Upper lobe of left lung (tissue), 6 donors: Measurements from ENCODE around the gene GNGT1. TPM values are rescaled to one million over a fixed set of nuclear protein-coding genes. Genes with fewer than 3 reads are reported as not detected.

Source experiments
- ATAC-seq, 2 donors: fragments of 200-7000 bp; cut with Tn5 transposase; one replicate each; pipeline ENCODE4 v1.9.1; 2022; ENCODE audit warnings: mild to moderate bottlenecking in 2 of 2, moderate library complexity in 2 of 2; ENCODE audit not compliant: low FRiP score in 2 of 2
- DNase-seq, 2 donors: peaks; one replicate each; pipeline ENCODE4 v3.0.0-alpha.2; 2019 to 2020
- H3K27ac ChIP-seq, 4 donors: fragments of 200-600 bp; sonication (generic); one replicate each; pipeline ENCODE4 v1.5.1; 2016 to 2019
- H3K27me3 ChIP-seq, 4 donors: fragments of 200-600 bp; sonication (generic); one replicate each; pipeline ENCODE4 v1.5.1; 2017 to 2019
- H3K36me3 ChIP-seq, 4 donors: fragments of 200-600 bp; sonication (generic); one replicate each; pipeline ENCODE4 v1.5.1; 2016 to 2019
- H3K4me1 ChIP-seq, 4 donors: fragments of 200-600 bp; sonication (generic); one replicate each; pipeline ENCODE4 v1.5.1; 2018 to 2019
- H3K4me3 ChIP-seq, 4 donors: fragments of 200-600 bp; sonication (generic); one replicate each; pipeline ENCODE4 v1.5.1; 2017 to 2019; ENCODE audit warnings: mild to moderate bottlenecking in 2 of 4, moderate library complexity in 1 of 4
- H3K9me3 ChIP-seq, 4 donors: fragments of 200-600 bp; sonication (generic); one replicate each; pipeline ENCODE4 v1.5.1; 2018 to 2019
- CTCF ChIP-seq, 6 experiments: fragments of 450-650 bp in 4 of 6; fragments of 200-600 bp in 2 of 6; sonication (generic) in 2 of 6; IDR thresholded peaks; one replicate each; pipeline ENCODE4 v1.5.1; 2016 to 2019; ENCODE audit warnings: antibody characterized with exemption in 6 of 6
- EP300 ChIP-seq, 4 donors: sonication (generic); formaldehyde crosslinking; IDR thresholded peaks; one replicate each; pipeline ENCODE4 v1.5.1; 2017; ENCODE audit warnings: antibody characterized with exemption in 4 of 4, control low read depth in 2 of 4
- POLR2A ChIP-seq, 4 donors: fragments of 450-650 bp; IDR thresholded peaks; one replicate each; pipeline ENCODE4 v1.5.1; 2016 to 2017; ENCODE audit warnings: antibody characterized with exemption in 4 of 4, mild to moderate bottlenecking in 2 of 4
- POLR2AphosphoS5 ChIP-seq, 2 donors: sonication (generic); formaldehyde crosslinking; IDR thresholded peaks; one replicate each; pipeline ENCODE4 v1.5.1; 2017; ENCODE audit warnings: antibody characterized with exemption in 2 of 2
- WGBS, 2 donors: methylation state at CpG; one replicate each; pipeline ENCODE4 v1.1.5; 2017 to 2018; 5-methylcytosine and 5-hydroxymethylcytosine counted together
- total RNA-seq, 6 donors: library from RNA; depleted of rRNA in 4 of 6; stranded (reverse); fragments of >200 nt in 4 of 6; gene quantifications; one replicate each; pipeline versions ENCODE4 v1.1.0 to v1.2.1, GENCODE V29; 2016 to 2021
- donor health status: DM: no; HTN: no; CAD: no; lungs with moderate emphysema.
- donor health status: DM: no; HTN: yes; CAD: no; lungs with severe emphysema.

GNGT1 gene
- total RNA-seq, 6 donors from 2014 or later = not detected

- 91 to 93% methylated on average over 3 of the region's 3 CpGs for WGBS, 2 donors
- Histone ChIP-seq H3K36me3 (no peaks in the 10 kb centered on the region), H3K27ac (no peak overlapping the region), H3K4me3 (no peak overlapping the region), H3K27me3 (no peaks in the 10 kb centered on the region), H3K4me1 (no peaks in the 10 kb centered on the region), H3K9me3 (no peaks in the 10 kb centered on the region)
- ATAC-seq (no peak), DNase-seq (no peak)
- TF ChIP-seq CTCF (IDR thresholded peaks at IDR 0.05) (no peak), EP300 (IDR thresholded peaks at IDR 0.05) (no peak), POLR2AphosphoS5 (IDR thresholded peaks at IDR 0.05) (no peak)
Observed at GRCh38 chr7:93866886-93867285, 39.5 kb upstream of the GNGT1 start.

GRCh38 chr7:93873998-93874574, 32.3 kb upstream of the GNGT1 start:
- H3K27ac ChIP-seq = no peak overlapping the region
- DNase-seq (no peak), ATAC-seq (no peak)
- 74 to 88% methylated on average over 1 of the region's 1 CpG for WGBS, 2 donors
- H3K36me3 ChIP-seq = no peaks in the 10 kb centered on the region
- no peak overlapping the region for H3K4me3 ChIP-seq
- H3K27me3 ChIP-seq = no peaks in the 10 kb centered on the region
- no peak for TF ChIP-seq CTCF (IDR thresholded peaks at IDR 0.05)
- no peak for TF ChIP-seq POLR2AphosphoS5 (IDR thresholded peaks at IDR 0.05)
- no peak for TF ChIP-seq EP300 (IDR thresholded peaks at IDR 0.05)
- TF ChIP-seq POLR2A (IDR thresholded peaks at IDR 0.05) = no peak
- no peaks in the 10 kb centered on the region for H3K4me1 ChIP-seq
- H3K9me3 ChIP-seq = no peaks in the 10 kb centered on the region

GRCh38 chr7:93877742-93878141, 28.6 kb upstream of the GNGT1 start:
- Histone ChIP-seq H3K4me3 (no peak overlapping the region), H3K4me1 (no peaks in the 10 kb centered on the region), H3K27ac (no peak overlapping the region), H3K36me3 (no peaks in the 10 kb centered on the region), H3K9me3 (peaks cover 0 to 4% (median 0%) of the 10 kb centered on the region in 4 donors), H3K27me3 (no peaks in the 10 kb centered on the region)
- ATAC-seq (no peak), DNase-seq (no peak)
- WGBS, 2 donors = 75 to 80% methylated on average over 3 of the region's 3 CpGs
- TF ChIP-seq CTCF (IDR thresholded peaks at IDR 0.05) = no peak
- no peak for TF ChIP-seq POLR2A (IDR thresholded peaks at IDR 0.05)
- no peak for TF ChIP-seq POLR2AphosphoS5 (IDR thresholded peaks at IDR 0.05)
- TF ChIP-seq EP300 (IDR thresholded peaks at IDR 0.05) = no peak

GRCh38 chr7:93879356-93879755, 27.0 kb upstream of the GNGT1 start:
- ATAC-seq = no peak
- H3K36me3 ChIP-seq = no peaks in the 10 kb centered on the region
- peaks cover 0 to 4% (median 0%) of the 10 kb centered on the region in 4 donors for H3K9me3 ChIP-seq

More at GRCh38 chr7:93879356-93879755, 27.0 kb upstream of the GNGT1 start:
- Histone ChIP-seq H3K27ac (no peak overlapping the region), H3K27me3 (no peaks in the 10 kb centered on the region), H3K4me3 (no peak overlapping the region), H3K4me1 (no peaks in the 10 kb centered on the region)
- DNase-seq = no peak
- no peak for TF ChIP-seq CTCF (IDR thresholded peaks at IDR 0.05)
- TF ChIP-seq POLR2A (IDR thresholded peaks at IDR 0.05) = no peak
- TF ChIP-seq POLR2AphosphoS5 (IDR thresholded peaks at IDR 0.05) = no peak
- no peak for TF ChIP-seq EP300 (IDR thresholded peaks at IDR 0.05)
